Measurements from ENCODE around the gene ALDH1A2.
"Not testable (repeated sequence)": the region's sequence is repeated elsewhere in the genome, so short reads cannot be mapped to it uniquely, and the experiment has no call there.

The ALDH1A2 gene

DNA sequence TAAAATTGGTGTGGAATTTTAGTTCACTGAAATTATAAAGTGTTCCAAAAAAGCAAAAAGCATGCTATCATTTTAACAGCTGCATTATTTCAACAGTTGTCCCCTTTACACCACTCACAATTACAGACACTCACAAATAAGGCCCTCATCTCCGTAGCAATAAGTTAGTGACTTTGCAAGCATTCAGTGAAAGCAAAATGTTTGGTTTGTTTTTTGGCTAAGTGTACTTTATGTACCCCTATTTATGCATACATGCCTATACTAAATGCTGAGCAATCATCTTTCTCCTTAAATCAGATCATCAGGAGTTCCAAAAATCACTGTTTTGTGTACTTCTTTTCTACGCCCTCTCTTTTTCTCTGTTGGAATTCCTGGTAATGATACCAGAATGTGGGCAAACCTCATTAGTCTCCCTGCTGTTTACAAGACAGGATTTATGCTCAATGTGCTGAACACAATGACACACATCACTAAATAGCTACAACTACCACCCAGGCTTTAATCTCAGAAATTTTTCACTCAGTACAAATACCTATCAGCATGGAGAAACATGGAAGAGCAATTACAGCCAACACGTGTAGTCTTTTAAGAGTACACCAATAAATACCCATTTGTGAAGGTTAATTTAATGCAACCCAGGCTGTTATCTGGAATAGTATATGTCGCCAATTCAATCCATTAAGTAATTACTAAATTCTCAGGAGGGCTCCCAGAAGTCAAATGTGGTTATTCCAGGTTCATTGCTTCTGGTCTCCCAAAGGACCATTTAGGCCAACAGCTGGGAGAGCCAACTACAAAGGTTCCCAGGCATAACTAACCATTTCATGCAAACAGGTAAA, 12.0 kb downstream of the ALDH1A2 start:
- no peak for DNase-seq (ENCODE audit: low read depth)
- TF ChIP-seq CTCF (IDR thresholded peaks at IDR 0.05; ENCODE audit: insufficient read depth, low read depth, low read length, missing control alignments), result no peak
- H3K4me3 ChIP-seq (ENCODE audit: low read depth, low read length), result no peak overlapping the region

GRCh38 chr15:58052334-58052733, 13.2 kb downstream of the ALDH1A2 start:
- no peak for DNase-seq (ENCODE audit: low read depth)
- H3K4me3 ChIP-seq (ENCODE audit: low read depth, low read length), result no peak overlapping the region
- TF ChIP-seq CTCF (IDR thresholded peaks at IDR 0.05; ENCODE audit: insufficient read depth, low read depth, low read length, missing control alignments), result no peak

- no peak for TF ChIP-seq CTCF (IDR thresholded peaks at IDR 0.05; ENCODE audit: insufficient read depth, low read depth, low read length, missing control alignments)
- no peak overlapping the region for H3K4me3 ChIP-seq (ENCODE audit: low read depth, low read length)
- no peak for DNase-seq (ENCODE audit: low read depth)
These were observed 15.8 kb downstream of the ALDH1A2 start for GRCh38 chr15:58049520-58050227.

DNA sequence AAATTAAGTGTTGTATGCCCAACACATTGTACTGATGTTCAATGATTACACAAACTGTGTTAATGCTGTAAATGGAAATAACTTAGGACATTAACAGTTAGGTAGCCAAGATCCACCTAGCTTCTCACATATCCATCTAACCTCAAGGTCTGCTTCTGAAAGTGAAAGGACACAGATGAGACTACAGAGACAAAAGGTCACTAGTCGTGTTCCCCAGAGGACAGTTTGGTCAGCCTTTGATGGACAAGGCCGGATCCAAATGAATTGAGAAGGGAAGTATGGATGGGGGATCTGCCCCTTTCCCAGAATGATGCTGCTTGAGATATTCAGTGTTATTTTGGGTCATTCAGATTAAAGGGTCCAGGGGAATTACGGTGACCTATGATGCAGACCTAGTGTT, 17.2 kb downstream of the ALDH1A2 start:
- DNase-seq (ENCODE audit: low read depth), result no peak
- no peak for TF ChIP-seq CTCF (IDR thresholded peaks at IDR 0.05; ENCODE audit: insufficient read depth, low read depth, low read length, missing control alignments)
- no peak overlapping the region for H3K4me3 ChIP-seq (ENCODE audit: low read depth, low read length)

DNA sequence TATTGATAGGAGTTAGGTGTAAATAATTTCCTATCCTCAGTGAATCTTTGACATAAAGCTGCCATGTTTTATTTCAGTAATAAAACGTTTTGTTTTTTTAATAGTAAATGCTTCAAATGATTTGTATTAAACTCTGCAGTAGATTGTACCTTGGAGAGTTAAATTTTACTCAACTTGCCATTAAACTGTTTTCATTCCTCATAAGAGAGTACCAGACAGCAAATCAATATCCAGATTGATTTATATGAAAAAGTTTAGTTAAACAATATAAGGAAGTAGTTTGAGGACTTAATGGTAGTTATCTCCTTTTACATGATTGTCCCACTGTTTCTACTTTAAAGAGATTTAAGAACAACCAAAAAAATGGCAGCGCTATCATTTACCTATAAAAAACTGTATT, 18.4 kb downstream of the ALDH1A2 start:
- no peak overlapping the region for H3K4me3 ChIP-seq (ENCODE audit: low read depth, low read length)
- TF ChIP-seq CTCF (IDR thresholded peaks at IDR 0.05; ENCODE audit: insufficient read depth, low read depth, low read length, missing control alignments), result no peak
- no peak for DNase-seq (ENCODE audit: low read depth)

DNA sequence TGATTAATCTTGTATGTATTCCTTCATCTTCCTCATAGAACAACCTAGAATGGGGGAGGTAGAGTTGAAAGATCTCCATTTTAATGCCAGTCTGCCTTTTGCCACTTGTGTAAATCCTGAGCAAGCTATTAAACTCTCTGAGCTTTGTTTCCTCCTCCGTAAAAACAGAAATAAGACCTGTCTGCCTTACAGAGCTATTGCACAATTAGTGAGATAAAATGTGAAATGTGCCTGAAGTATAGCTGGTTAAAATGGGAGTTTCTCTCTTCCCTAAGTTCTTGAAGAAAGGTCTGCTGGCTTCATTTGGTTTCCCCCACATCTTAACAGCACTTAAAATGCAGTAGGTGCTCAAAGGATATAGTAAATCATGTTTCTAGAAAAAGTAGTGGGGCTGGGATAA, 19.0 kb downstream of the ALDH1A2 start:
- TF ChIP-seq CTCF (IDR thresholded peaks at IDR 0.05; ENCODE audit: insufficient read depth, low read depth, low read length, missing control alignments), result no peak
- DNase-seq (ENCODE audit: low read depth), result no peak
- no peak overlapping the region for H3K4me3 ChIP-seq (ENCODE audit: low read depth, low read length)

- H3K4me3 ChIP-seq (ENCODE audit: low read depth, low read length); DNase-seq (ENCODE audit: low read depth): not testable (repeated sequence)
These were observed 20.1 kb downstream of the ALDH1A2 start for GRCh38 chr15:58045376-58045775.

All from GM12865 (cell line).